GM13977 (cell line): ENCODE data around the gene ZNF35.

Experiments
- DNase-seq: peaks from one replicate; pipeline ENCODE4 v3.0.0; 2012; ENCODE audit warnings: low spot score
- CTCF ChIP-seq: IDR thresholded peaks from 2 replicates; pipeline ENCODE4 v1.5.1; 2012; ENCODE audit warnings: mild to moderate bottlenecking, control low read depth; ENCODE audit not compliant: insufficient read depth; ENCODE audit errors: extremely low read depth, missing control alignments
- in situ Hi-C: fragments of 300-500 bp; cut with MboI; formaldehyde crosslinking; loops from one replicate; pipeline ENCODE4 v1.12.0; 2022; ENCODE audit warnings: low sequenced_read_pairs, low pct_unique_long_range_greater_than_20kb, mixed read lengths, inconsistent platforms; ENCODE audit not compliant: unreplicated experiment

ZNF35 gene

GRCh38 chr3:44648564-44649229 lies at the start of gene ZNF35:
Gene ZNF35, plus strand, starts transcription at chr3:44648732. Its CDS starts 2,336 bp downstream, at chr3:44651068.
- in situ Hi-C loops = no loop called here
- no peak for TF ChIP-seq CTCF
- DNase-seq = peak; percentile 86

- TF ChIP-seq CTCF = no peak
- DNase-seq = no peak
Measured at GRCh38 chr3:44601749-44602148, 46.8 kb upstream of the ZNF35 start.

GRCh38 chr3:44612678-44613077 lies 35.9 kb upstream of the ZNF35 start:
- TF ChIP-seq CTCF = no peak
- DNase-seq = no peak
- in situ Hi-C loops = no loop called here

More at GRCh38 chr3:44601749-44602148, 46.8 kb upstream of the ZNF35 start:
- in situ Hi-C loops = no loop called here

- in situ Hi-C loops = no loop called here
- peak; percentile 77 for DNase-seq
- TF ChIP-seq CTCF = no peak
Measured at GRCh38 chr3:44624749-44625480, 23.6 kb upstream of the ZNF35 start, which contains the start of gene ZNF197. Gene ZNF197, plus strand, starts transcription at chr3:44625036. Its CDS starts 4,119 bp downstream, at chr3:44629155.

GRCh38 chr3:44628716-44629115 lies 19.8 kb upstream of the ZNF35 start:
- DNase-seq = no peak
- TF ChIP-seq CTCF = no peak
- in situ Hi-C loops = no loop called here

DNA sequence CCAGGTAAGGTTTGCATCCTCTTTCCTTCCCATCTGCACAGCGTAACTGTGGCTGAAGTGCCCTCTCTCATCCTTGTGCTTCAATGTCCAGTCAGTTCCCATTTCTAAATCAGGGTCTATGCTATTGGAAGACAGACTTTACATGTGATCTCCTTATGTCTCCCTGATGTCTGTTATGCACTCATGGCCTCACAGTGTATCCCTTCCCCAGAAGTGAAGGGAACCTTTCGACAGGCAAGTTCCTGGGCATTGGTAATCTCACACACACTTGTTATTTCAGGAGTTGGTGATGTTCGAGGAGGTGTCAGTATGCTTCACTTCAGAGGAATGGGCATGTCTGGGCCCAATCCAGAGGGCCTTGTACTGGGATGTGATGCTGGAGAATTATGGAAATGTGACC lies 16.3 kb upstream of the ZNF35 start:
- no peak for DNase-seq
- in situ Hi-C loops = no loop called here
- TF ChIP-seq CTCF = no peak
